G401.6 (cell line): ENCODE results near the gene RAD21L1.
"Not testable (repeated sequence)": the region's sequence is repeated elsewhere in the genome, so short reads cannot be mapped to it uniquely, and the experiment has no call there.

ENCODE experiments used
- FAIRE-seq: peaks from 2 replicates; lab custom pipeline; 2012; peaks lifted over from hg19 to GRCh38; lab: Jason Lieb, UNC

Gene RAD21L1

GRCh38 chr20:1199964-1200363, 25.9 kb upstream of the RAD21L1 start:
- FAIRE-seq, result no peak

- no peak for FAIRE-seq
Observed at GRCh38 chr20:1202762-1203504, 22.9 kb upstream of the RAD21L1 start, which contains the start of gene C20orf202. Gene C20orf202 (plus strand): TSS chr20:1203454. CDS start chr20:1203586, 132 bp downstream.

- no peak for FAIRE-seq
Observed at GRCh38 chr20:1203630-1204029, 22.2 kb upstream of the RAD21L1 start.

GRCh38 chr20:1204113-1204512, 21.7 kb upstream of the RAD21L1 start:
- FAIRE-seq, result no peak

GRCh38 chr20:1204576-1204975, 21.3 kb upstream of the RAD21L1 start:
- FAIRE-seq, result no peak

- no peak for FAIRE-seq
Observed at GRCh38 chr20:1205802-1206201, 20.0 kb upstream of the RAD21L1 start.

GRCh38 chr20:1206366-1207148, 19.3 kb upstream of the RAD21L1 start:
- no peak for FAIRE-seq

GRCh38 chr20:1207293-1207878, 18.5 kb upstream of the RAD21L1 start:
- no peak for FAIRE-seq

GRCh38 chr20:1209447-1210387, 16.1 kb upstream of the RAD21L1 start:
- no peak for FAIRE-seq

GRCh38 chr20:1210501-1210900, 15.3 kb upstream of the RAD21L1 start:
- FAIRE-seq, result no peak

- FAIRE-seq, result no peak
Observed at GRCh38 chr20:1212023-1212422, 13.8 kb upstream of the RAD21L1 start.

- FAIRE-seq, result no peak
Observed at GRCh38 chr20:1212607-1213396, 13.0 kb upstream of the RAD21L1 start.

GRCh38 chr20:1214838-1215261, 11.0 kb upstream of the RAD21L1 start:
- no peak for FAIRE-seq

- FAIRE-seq, result no peak
Observed at GRCh38 chr20:1215386-1216170, 10.3 kb upstream of the RAD21L1 start.

- FAIRE-seq, result not testable (repeated sequence)
Observed at GRCh38 chr20:1216527-1217427, 9.1 kb upstream of the RAD21L1 start.

- FAIRE-seq, result not testable (repeated sequence)
Observed at GRCh38 chr20:1222750-1223149, 3.1 kb upstream of the RAD21L1 start.

GRCh38 chr20:1224205-1224890, 1.5 kb upstream of the RAD21L1 start:
- no peak for FAIRE-seq

GRCh38 chr20:1225263-1225782, 521 bp upstream of the RAD21L1 start:
- FAIRE-seq, result no peak
